ENCODE measurements around the gene PTDSS2.
"Not testable (repeated sequence)": the region's sequence is repeated elsewhere in the genome, so short reads cannot be mapped to it uniquely, and the experiment has no call there.

PTDSS2 gene

GRCh38 chr11:433111-433510, 17.0 kb upstream of the PTDSS2 start:
- DNase-seq (ENCODE audit: low read depth): no peak

GRCh38 chr11:433641-434040, 16.4 kb upstream of the PTDSS2 start:
- DNase-seq (ENCODE audit: low read depth): no peak

- no peak for DNase-seq (ENCODE audit: low read depth)
Measured at GRCh38 chr11:434496-434895, 15.6 kb upstream of the PTDSS2 start.

- DNase-seq (ENCODE audit: low read depth): not testable (repeated sequence)
Measured at GRCh38 chr11:434999-435740, 14.9 kb upstream of the PTDSS2 start.

GRCh38 chr11:437228-437870, 12.7 kb upstream of the PTDSS2 start:
- DNase-seq (ENCODE audit: low read depth): no peak

- no peak for DNase-seq (ENCODE audit: low read depth)
Measured at GRCh38 chr11:438101-438844, 11.8 kb upstream of the PTDSS2 start.

GRCh38 chr11:439315-440064, 10.6 kb upstream of the PTDSS2 start:
- no peak for DNase-seq (ENCODE audit: low read depth)

- no peak for DNase-seq (ENCODE audit: low read depth)
Measured at GRCh38 chr11:440065-441042, 9.7 kb upstream of the PTDSS2 start.

- no peak for DNase-seq (ENCODE audit: low read depth)
Measured at GRCh38 chr11:441043-441417, 9.0 kb upstream of the PTDSS2 start.

- no peak for DNase-seq (ENCODE audit: low read depth)
Measured at GRCh38 chr11:441418-442274, 8.4 kb upstream of the PTDSS2 start, which contains the start of gene ANO9. ANO9 (minus strand) TSS chr11:442011; CDS start chr11:441926, 85 bp downstream.

- no peak for DNase-seq (ENCODE audit: low read depth)
Measured at GRCh38 chr11:442611-443081, 7.4 kb upstream of the PTDSS2 start.

- no peak for DNase-seq (ENCODE audit: low read depth)
Measured at GRCh38 chr11:443542-444199, 6.4 kb upstream of the PTDSS2 start.

GRCh38 chr11:444396-445144, 5.5 kb upstream of the PTDSS2 start:
- no peak for DNase-seq (ENCODE audit: low read depth)

GRCh38 chr11:445765-446588, 4.1 kb upstream of the PTDSS2 start:
- DNase-seq (ENCODE audit: low read depth): no peak

GRCh38 chr11:446891-447290, 3.2 kb upstream of the PTDSS2 start:
- DNase-seq (ENCODE audit: low read depth): no peak

GRCh38 chr11:447923-448731, 2.0 kb upstream of the PTDSS2 start:
- DNase-seq (ENCODE audit: low read depth): peak; percentile 88

Data from fibroblast of gingiva (primary cell).